ENCODE measurements around the gene SCAMP2.

DNA sequence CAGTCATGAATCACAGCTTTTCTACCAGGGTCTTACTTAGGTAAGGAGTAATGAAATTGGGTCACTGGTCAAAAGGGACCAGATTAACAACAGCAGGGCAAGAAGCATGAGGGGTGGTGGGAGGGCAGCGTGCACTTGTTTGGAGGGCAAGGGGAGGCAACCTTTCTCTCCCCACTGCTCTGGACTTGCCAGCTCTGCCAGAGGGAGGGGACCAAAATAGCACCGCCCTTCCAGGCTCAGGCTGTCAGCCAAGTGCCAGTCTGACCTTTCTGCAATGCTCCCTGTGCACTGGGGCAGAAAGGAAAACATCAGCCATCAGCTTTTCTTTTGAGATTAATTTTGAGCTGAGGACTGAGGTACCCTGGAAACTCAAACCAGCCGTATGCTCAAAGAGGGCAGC, 25.7 kb downstream of the SCAMP2 start:
- TF ChIP-seq POLR2A (IDR thresholded peaks at IDR 0.05): no peak
- TF ChIP-seq, protein P1, sequence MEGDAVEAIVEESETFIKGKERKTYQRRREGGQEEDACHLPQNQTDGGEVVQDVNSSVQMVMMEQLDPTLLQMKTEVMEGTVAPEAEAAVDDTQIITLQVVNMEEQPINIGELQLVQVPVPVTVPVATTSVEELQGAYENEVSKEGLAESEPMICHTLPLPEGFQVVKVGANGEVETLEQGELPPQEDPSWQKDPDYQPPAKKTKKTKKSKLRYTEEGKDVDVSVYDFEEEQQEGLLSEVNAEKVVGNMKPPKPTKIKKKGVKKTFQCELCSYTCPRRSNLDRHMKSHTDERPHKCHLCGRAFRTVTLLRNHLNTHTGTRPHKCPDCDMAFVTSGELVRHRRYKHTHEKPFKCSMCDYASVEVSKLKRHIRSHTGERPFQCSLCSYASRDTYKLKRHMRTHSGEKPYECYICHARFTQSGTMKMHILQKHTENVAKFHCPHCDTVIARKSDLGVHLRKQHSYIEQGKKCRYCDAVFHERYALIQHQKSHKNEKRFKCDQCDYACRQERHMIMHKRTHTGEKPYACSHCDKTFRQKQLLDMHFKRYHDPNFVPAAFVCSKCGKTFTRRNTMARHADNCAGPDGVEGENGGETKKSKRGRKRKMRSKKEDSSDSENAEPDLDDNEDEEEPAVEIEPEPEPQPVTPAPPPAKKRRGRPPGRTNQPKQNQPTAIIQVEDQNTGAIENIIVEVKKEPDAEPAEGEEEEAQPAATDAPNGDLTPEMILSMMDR (IDR thresholded peaks at IDR 0.05): no peak
